K562 (cell line): ENCODE measurements around the gene ZNF668. TPM values are rescaled to one million over a fixed set of nuclear protein-coding genes. Genes with fewer than 3 reads are reported as not detected.

Source experiments
- DMBX1 ChIP-seq: fragments of 250-450 bp; sonication (Bioruptor Pico); IDR thresholded peaks from 2 replicates; pipeline ENCODE4 v1.8.0; 2022; ENCODE audit warnings: inconsistent platforms, mild to moderate bottlenecking, moderate library complexity, borderline replicate concordance
- FOXP1 ChIP-seq: sonication (generic); formaldehyde crosslinking; IDR thresholded peaks from 2 replicates; pipeline ENCODE4 v1.8.0; 2022; ENCODE audit warnings: mild to moderate bottlenecking, missing genetic modification reagents
- LEF1 ChIP-seq: fragments of 450-650 bp; IDR thresholded peaks from 2 replicates; pipeline ENCODE4 v1.6.1; 2016; ENCODE audit warnings: mild to moderate bottlenecking
- NCOR1 ChIP-seq: fragments of 450-650 bp; IDR thresholded peaks from 2 replicates; pipeline ENCODE4 v1.6.1; 2016; ENCODE audit warnings: mild to moderate bottlenecking, moderate library complexity
- SETDB1 ChIP-seq: IDR thresholded peaks from one replicate; pipeline ENCODE4 v1.6.1; 2012; ENCODE audit warnings: low read length, control low read depth, inconsistent platforms
- SMAD4 ChIP-seq: fragments of 250-450 bp; sonication (Bioruptor Pico); conservative IDR thresholded peaks from 2 replicates; pipeline ENCODE4 v1.8.0; 2021; ENCODE audit warnings: inconsistent platforms, mild to moderate bottlenecking, moderate library complexity
- ZBTB17 ChIP-seq: fragments of 450-650 bp; formaldehyde crosslinking; IDR thresholded peaks from 2 replicates; pipeline ENCODE4 v1.4.0; 2020; ENCODE audit warnings: mild to moderate bottlenecking
- ZEB2 ChIP-seq: fragments of 450-650 bp; IDR thresholded peaks from 2 replicates; pipeline ENCODE4 v1.6.1; 2016
- ZNF75A ChIP-seq: fragments of 450-650 bp; formaldehyde crosslinking; IDR thresholded peaks from 2 replicates; pipeline ENCODE4 v1.4.0; 2020; ENCODE audit warnings: mild to moderate bottlenecking
- polyA plus RNA-seq, 8 experiments: library from polyadenylated mRNA; depleted of rRNA in 4 of 8; stranded (reverse) in 5 of 8; unstranded in 3 of 8; fragments of >200 nt; fragmentation: Nextera tagmentation in 2 of 8; fragmentation: Illumina TruSeq in 1 of 8; extraction: Ambion mirVana in 2 of 8; extraction: Trizol in 1 of 8; gene quantifications; 2 replicates each; pipeline versions ENCODE4 v1.2.1 to v1.2.3, GENCODE V29; 2011 to 2014; ENCODE audit warnings: inconsistent platforms in 1 of 8, missing spikeins in 1 of 8
- total RNA-seq, 7 experiments: library from RNA; depleted of rRNA in 6 of 7; stranded (reverse); fragments of >200 nt in 6 of 7; fragmentation: Illumina TruSeq in 2 of 7; extraction: Trizol in 2 of 7; gene quantifications; 2 replicates each; pipeline versions ENCODE4 v1.2.1 to v1.2.3, GENCODE V29; 2011 to 2021; ENCODE audit warnings: low replicate concordance in 1 of 7
- TF ChIP-seq, protein P1 (sequence below), 2 experiments: fragments of 450-650 bp in 1 of 2; sonication (generic) in 1 of 2; formaldehyde crosslinking in 1 of 2; IDR thresholded peaks; 2 replicates each; pipeline versions ENCODE4 v1.7.1 to v1.9.0; 2016 to 2022; ENCODE audit warnings: inconsistent platforms in 1 of 2, mild to moderate bottlenecking in 1 of 2, missing genetic modification reagents in 1 of 2
- TF ChIP-seq, protein P2 (sequence below), 2 experiments: fragments of 250-450 bp in 1 of 2; fragments of 450-650 bp in 1 of 2; sonication (Bioruptor Pico) in 1 of 2; IDR thresholded peaks; 2 replicates each; pipeline versions ENCODE4 v1.6.1 to v1.8.0; 2016 to 2021; ENCODE audit warnings: mild to moderate bottlenecking in 2 of 2, moderate library complexity in 2 of 2, missing compliant biosample characterization in 1 of 2, missing genetic modification characterization in 1 of 2
- TF ChIP-seq, protein P3 (sequence below): fragments of 450-650 bp; IDR thresholded peaks from 2 replicates; pipeline ENCODE4 v1.6.1; 2016; ENCODE audit warnings: mild to moderate bottlenecking

ZNF668 gene
- total and polyA plus RNA-seq, 9 of the 15 experiments (the other 6 are each of a cell fraction or from before 2014, with no cell fraction given): 0.04 to 15.3 (median 3.8) TPM; not detected in 1

DNA sequence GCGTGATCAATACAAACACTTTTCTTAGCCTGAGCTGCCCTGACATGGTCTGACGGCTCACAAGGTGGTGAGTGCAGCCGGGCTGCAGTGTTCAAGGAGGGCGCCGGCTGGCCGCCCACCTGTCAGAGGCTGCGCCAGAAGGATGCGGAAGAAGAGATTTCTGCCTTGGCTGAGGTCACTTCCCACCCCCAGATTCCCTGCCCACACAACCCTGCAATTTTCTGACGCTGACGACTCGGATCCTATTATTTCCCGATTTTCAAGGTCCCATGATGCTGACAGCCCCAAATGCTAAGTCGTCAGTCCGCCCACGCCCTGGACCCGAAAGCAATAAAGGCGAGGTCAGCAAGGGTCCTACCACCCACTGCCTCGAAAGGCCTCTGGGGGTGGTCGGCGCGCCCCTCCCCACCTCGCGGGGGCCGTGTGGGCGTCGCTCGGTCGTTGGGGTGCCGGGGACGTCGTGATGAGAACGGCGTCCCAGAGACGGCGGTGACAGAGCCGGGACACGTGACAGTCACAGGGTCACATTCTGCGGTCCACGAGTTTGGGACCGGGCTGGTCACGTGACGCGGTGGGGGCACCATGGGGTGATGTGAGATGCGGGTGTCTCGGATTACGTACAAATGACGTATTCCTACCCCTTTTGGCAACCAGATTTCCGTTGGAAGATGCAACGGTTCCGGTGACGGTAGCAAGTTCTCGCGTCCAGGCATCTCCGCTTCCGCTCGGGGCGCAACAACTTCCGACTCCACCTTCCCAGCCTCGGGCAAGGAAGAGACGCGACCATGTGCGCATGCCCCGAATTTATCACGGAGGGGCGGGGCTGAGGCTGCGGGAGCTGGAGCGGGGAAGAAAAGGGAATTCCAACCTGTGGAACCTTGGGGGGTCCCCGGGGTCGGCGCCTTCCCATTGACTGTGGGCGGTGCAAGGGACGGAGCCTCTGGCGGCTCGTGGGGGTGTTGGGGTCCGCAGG, 41.0 kb downstream of the ZNF668 start, which contains the start of gene STX4 (continued):
- TF ChIP-seq, protein P1, sequence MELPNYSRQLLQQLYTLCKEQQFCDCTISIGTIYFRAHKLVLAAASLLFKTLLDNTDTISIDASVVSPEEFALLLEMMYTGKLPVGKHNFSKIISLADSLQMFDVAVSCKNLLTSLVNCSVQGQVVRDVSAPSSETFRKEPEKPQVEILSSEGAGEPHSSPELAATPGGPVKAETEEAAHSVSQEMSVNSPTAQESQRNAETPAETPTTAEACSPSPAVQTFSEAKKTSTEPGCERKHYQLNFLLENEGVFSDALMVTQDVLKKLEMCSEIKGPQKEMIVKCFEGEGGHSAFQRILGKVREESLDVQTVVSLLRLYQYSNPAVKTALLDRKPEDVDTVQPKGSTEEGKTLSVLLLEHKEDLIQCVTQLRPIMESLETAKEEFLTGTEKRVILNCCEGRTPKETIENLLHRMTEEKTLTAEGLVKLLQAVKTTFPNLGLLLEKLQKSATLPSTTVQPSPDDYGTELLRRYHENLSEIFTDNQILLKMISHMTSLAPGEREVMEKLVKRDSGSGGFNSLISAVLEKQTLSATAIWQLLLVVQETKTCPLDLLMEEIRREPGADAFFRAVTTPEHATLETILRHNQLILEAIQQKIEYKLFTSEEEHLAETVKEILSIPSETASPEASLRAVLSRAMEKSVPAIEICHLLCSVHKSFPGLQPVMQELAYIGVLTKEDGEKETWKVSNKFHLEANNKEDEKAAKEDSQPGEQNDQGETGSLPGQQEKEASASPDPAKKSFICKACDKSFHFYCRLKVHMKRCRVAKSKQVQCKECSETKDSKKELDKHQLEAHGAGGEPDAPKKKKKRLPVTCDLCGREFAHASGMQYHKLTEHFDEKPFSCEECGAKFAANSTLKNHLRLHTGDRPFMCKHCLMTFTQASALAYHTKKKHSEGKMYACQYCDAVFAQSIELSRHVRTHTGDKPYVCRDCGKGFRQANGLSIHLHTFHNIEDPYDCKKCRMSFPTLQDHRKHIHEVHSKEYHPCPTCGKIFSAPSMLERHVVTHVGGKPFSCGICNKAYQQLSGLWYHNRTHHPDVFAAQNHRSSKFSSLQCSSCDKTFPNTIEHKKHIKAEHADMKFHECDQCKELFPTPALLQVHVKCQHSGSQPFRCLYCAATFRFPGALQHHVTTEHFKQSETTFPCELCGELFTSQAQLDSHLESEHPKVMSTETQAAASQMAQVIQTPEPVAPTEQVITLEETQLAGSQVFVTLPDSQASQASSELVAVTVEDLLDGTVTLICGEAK (IDR thresholded peaks at IDR 0.05): peak; percentile 99
- TF ChIP-seq, protein P1 (CRISPR knock-in tag; IDR thresholded peaks at IDR 0.05): no peak
- TF ChIP-seq ZEB2 (0 out of 2 replicates have a peak, but pooled peaks have one; percentile 41), LEF1 (peak; percentile 75; the same call in 1 of the 2 replicates), SMAD4 (CRISPR knock-in tag) (peak; percentile 89), SETDB1 (peak; percentile 89), FOXP1 (CRISPR knock-in tag) (peak; percentile 55), ZBTB17 (CRISPR knock-in tag) (peak; percentile 81), DMBX1 (peak; percentile 71; the same call in 1 of the 2 replicates), NCOR1 (peak; percentile 48; the same call in 1 of the 2 replicates), ZNF75A (CRISPR knock-in tag) (no peak)
- TF ChIP-seq, protein P2, sequence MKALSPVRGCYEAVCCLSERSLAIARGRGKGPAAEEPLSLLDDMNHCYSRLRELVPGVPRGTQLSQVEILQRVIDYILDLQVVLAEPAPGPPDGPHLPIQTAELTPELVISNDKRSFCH (CRISPR knock-in tag; IDR thresholded peaks at IDR 0.05): no peak
- TF ChIP-seq, protein P2 (tag; IDR thresholded peaks at IDR 0.05): peak; percentile 93
- TF ChIP-seq, protein P3, sequence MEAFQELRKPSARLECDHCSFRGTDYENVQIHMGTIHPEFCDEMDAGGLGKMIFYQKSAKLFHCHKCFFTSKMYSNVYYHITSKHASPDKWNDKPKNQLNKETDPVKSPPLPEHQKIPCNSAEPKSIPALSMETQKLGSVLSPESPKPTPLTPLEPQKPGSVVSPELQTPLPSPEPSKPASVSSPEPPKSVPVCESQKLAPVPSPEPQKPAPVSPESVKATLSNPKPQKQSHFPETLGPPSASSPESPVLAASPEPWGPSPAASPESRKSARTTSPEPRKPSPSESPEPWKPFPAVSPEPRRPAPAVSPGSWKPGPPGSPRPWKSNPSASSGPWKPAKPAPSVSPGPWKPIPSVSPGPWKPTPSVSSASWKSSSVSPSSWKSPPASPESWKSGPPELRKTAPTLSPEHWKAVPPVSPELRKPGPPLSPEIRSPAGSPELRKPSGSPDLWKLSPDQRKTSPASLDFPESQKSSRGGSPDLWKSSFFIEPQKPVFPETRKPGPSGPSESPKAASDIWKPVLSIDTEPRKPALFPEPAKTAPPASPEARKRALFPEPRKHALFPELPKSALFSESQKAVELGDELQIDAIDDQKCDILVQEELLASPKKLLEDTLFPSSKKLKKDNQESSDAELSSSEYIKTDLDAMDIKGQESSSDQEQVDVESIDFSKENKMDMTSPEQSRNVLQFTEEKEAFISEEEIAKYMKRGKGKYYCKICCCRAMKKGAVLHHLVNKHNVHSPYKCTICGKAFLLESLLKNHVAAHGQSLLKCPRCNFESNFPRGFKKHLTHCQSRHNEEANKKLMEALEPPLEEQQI: no peak
